A673 (cell line): ENCODE data around the gene KRT72. TPM values are rescaled to one million over a fixed set of nuclear protein-coding genes. Genes with fewer than 3 reads are reported as not detected.

Experiments used
- BruUV-seq: library from RNA; stranded (reverse); fragments of 400-500 nt; replicated peaks from 2 replicates; lab custom pipeline; 2021; lab: Mats Ljungman, UMichigan
- CTCF ChIA-PET: fragments of 300-600 bp; sonication (Branson Sonifier 250); formaldehyde crosslinking; loops from one replicate; lab custom pipeline; 2022; ENCODE audit warnings: antibody characterized with exemption; lab: Charles Lee
- POLR2A ChIA-PET: fragments of 300-600 bp; sonication (Branson Sonifier 250); formaldehyde crosslinking; loops from one replicate; lab custom pipeline; 2022; ENCODE audit warnings: antibody characterized with exemption; ENCODE audit not compliant: low non-redundant PET; lab: Charles Lee
- DNase-seq: peaks from one replicate; pipeline ENCODE4 v3.0.0-alpha.2; 2015; ENCODE audit warnings: low spot score
- H3K27ac ChIP-seq: fragments of 200-600 bp; sonication (generic); 2 replicates; pipeline ENCODE4 v1.5.1; 2016; ENCODE audit warnings: mixed run types, low read depth, mild to moderate bottlenecking, mixed read lengths, antibody characterized with exemption, low read length; ENCODE audit not compliant: poor library complexity, severe bottlenecking
- H3K27me3 ChIP-seq: fragments of 200-600 bp; sonication (generic); replicated peaks from 2 replicates; pipeline ENCODE4 v1.6.1; 2017; ENCODE audit warnings: mixed run types, low read depth, mild to moderate bottlenecking, mixed read lengths, antibody characterized with exemption, low read length; ENCODE audit not compliant: insufficient read depth, poor library complexity
- H3K36me3 ChIP-seq: fragments of 200-600 bp; sonication (generic); 2 replicates; pipeline ENCODE4 v1.6.1; 2016; ENCODE audit warnings: mixed run types, mild to moderate bottlenecking, mixed read lengths, antibody characterized with exemption, low read length; ENCODE audit not compliant: insufficient read depth, poor library complexity, severe bottlenecking
- H3K4me1 ChIP-seq: fragments of 200-600 bp; sonication (generic); 2 replicates; pipeline ENCODE4 v1.6.1; 2017; ENCODE audit warnings: mixed run types, mild to moderate bottlenecking, mixed read lengths, antibody characterized with exemption, low read length; ENCODE audit not compliant: insufficient read depth, poor library complexity, severe bottlenecking
- H3K4me3 ChIP-seq: fragments of 200-600 bp; sonication (generic); 2 replicates; pipeline ENCODE4 v1.5.1; 2016; ENCODE audit warnings: low read depth, mixed run types, mild to moderate bottlenecking, mixed read lengths, low read length; ENCODE audit not compliant: poor library complexity, severe bottlenecking
- H3K9me3 ChIP-seq: fragments of 200-600 bp; sonication (generic); 2 replicates; pipeline ENCODE4 v1.6.1; 2016; ENCODE audit warnings: mixed run types, low read depth, mild to moderate bottlenecking, mixed read lengths, antibody characterized with exemption, low read length; ENCODE audit not compliant: poor library complexity, severe bottlenecking
- CTCF ChIP-seq: fragments of 300-800, 200-600 bp; sonication (generic); conservative IDR thresholded peaks from 2 replicates; pipeline ENCODE4 v1.5.1; 2017; ENCODE audit warnings: low read depth, mild to moderate bottlenecking, antibody characterized with exemption, low read length, moderate library complexity, mixed read lengths
- EZH2 ChIP-seq: fragments of 200-600 bp; sonication (generic); IDR thresholded peaks from 2 replicates; pipeline ENCODE4 v1.6.1; 2017; ENCODE audit warnings: borderline replicate concordance, low read depth, mild to moderate bottlenecking, mixed read lengths, antibody characterized with exemption, low read length; ENCODE audit not compliant: poor library complexity, severe bottlenecking
- intact Hi-C: fragments of 100-400 bp; cut with micrococcal nuclease; formaldehyde crosslinking; loops from one replicate; pipeline ENCODE4 v1.10.0; 2022; ENCODE audit not compliant: unreplicated experiment
- total RNA-seq: library from RNA; stranded (reverse); gene quantifications from 2 replicates; pipeline ENCODE4 v1.2.3, GENCODE V29; 2021

KRT72 gene
- total RNA-seq, 1 experiment from 2014 or later = not detected

- Histone ChIP-seq H3K27me3 (no peaks in the 10 kb centered on the region), H3K27ac (no peak overlapping the region), H3K4me1 (no peaks in the 10 kb centered on the region), H3K4me3 (no peak overlapping the region), H3K36me3 (no peaks in the 10 kb centered on the region), H3K9me3 (no peaks in the 10 kb centered on the region)
- no peak for TF ChIP-seq EZH2
- TF ChIP-seq CTCF = no peak
- no TSS peak for BruUV-seq
- POLR2A ChIA-PET = no interaction called here
- intact Hi-C loops = loop anchor here (10.0 kb wide), 1 partner anchor 431 kb away; no protein-coding TSS in a partner anchor
- CTCF ChIA-PET = interaction anchor here (0.9 to 1.6 kb wide), 2 partner anchors 282 to 285 kb away, joined by 3 to 11 read pairs; no protein-coding TSS in a partner anchor
- no peak for DNase-seq
These were observed 15.3 kb downstream of the KRT72 start for GRCh38 chr12:52585946-52586345.

GRCh38 chr12:52585066-52585465, 16.2 kb downstream of the KRT72 start:
- Histone ChIP-seq H3K9me3 (no peaks in the 10 kb centered on the region), H3K4me3 (no peak overlapping the region), H3K4me1 (no peaks in the 10 kb centered on the region), H3K27me3 (no peaks in the 10 kb centered on the region), H3K36me3 (no peaks in the 10 kb centered on the region), H3K27ac (no peak overlapping the region)
- TF ChIP-seq CTCF (no peak), EZH2 (no peak)
- ChIA-PET POLR2A (no interaction called here), CTCF (interaction anchor here (1.6 kb wide), 2 partner anchors 280 to 285 kb away, joined by 7 to 11 read pairs; no protein-coding TSS in a partner anchor)
- no peak for DNase-seq
- no TSS peak for BruUV-seq
- intact Hi-C loops = loop anchor here (10.0 kb wide), 1 partner anchor 430 kb away; no protein-coding TSS in a partner anchor

- no peaks in the 10 kb centered on the region for H3K4me1 ChIP-seq
- TF ChIP-seq CTCF = no peak
- no peak for TF ChIP-seq EZH2
- intact Hi-C loops = loop anchor here (5.0 to 10.0 kb wide), 2 partner anchors 398 to 429 kb away; no protein-coding TSS in a partner anchor
- BruUV-seq = no TSS peak
- no peaks in the 10 kb centered on the region for H3K9me3 ChIP-seq
- no peaks in the 10 kb centered on the region for H3K27me3 ChIP-seq
- DNase-seq = no peak
- H3K4me3 ChIP-seq = no peak overlapping the region
- POLR2A ChIA-PET = no interaction called here
- no peak overlapping the region for H3K27ac ChIP-seq
- CTCF ChIA-PET = interaction anchor here (1.1 to 2.3 kb wide), 3 partner anchors 281 to 296 kb away, joined by 3 to 14 read pairs (median 7); no protein-coding TSS in a partner anchor
- H3K36me3 ChIP-seq = no peaks in the 10 kb centered on the region
These were observed 17.0 kb downstream of the KRT72 start for GRCh38 chr12:52584156-52584682.
